GM23338 (cell line): ENCODE data around the gene FAM53B. TPM values are rescaled to one million over a fixed set of nuclear protein-coding genes. Genes with fewer than 3 reads are reported as not detected.

ENCODE experiments used
- ATAC-seq: fragments of 200-7000 bp; cut with Tn5 transposase; 3 replicates; pipeline ENCODE4 v1.9.1; 2020
- DNase-seq: peaks from one replicate; pipeline ENCODE4 v3.0.0-alpha.2; 2015; ENCODE audit warnings: low spot score
- H2AFZ ChIP-seq: fragments of 200-600 bp; sonication (generic); 2 replicates; pipeline ENCODE4 v1.8.0; 2016; ENCODE audit warnings: antibody characterized with exemption, mild to moderate bottlenecking, moderate library complexity
- H3F3A ChIP-seq: fragments of 200-600 bp; sonication (generic); replicated peaks from 2 replicates; pipeline ENCODE4 v1.8.0; 2017; ENCODE audit warnings: antibody characterized with exemption, mixed run types, low read depth
- H3K27ac ChIP-seq: fragments of 200-600 bp; sonication (generic); 2 replicates; pipeline ENCODE4 v1.6.1; 2016; ENCODE audit warnings: low read depth
- H3K27me3 ChIP-seq: fragments of 200-600 bp; sonication (generic); 2 replicates; pipeline ENCODE4 v1.8.0; 2016; ENCODE audit warnings: mild to moderate bottlenecking, mixed run types, moderate library complexity; ENCODE audit not compliant: insufficient read depth
- H3K36me3 ChIP-seq: fragments of 200-600 bp; sonication (generic); 2 replicates; pipeline ENCODE4 v1.8.0; 2016; ENCODE audit warnings: mild to moderate bottlenecking; ENCODE audit not compliant: insufficient read depth
- H3K4me1 ChIP-seq: fragments of 200-600 bp; sonication (generic); 2 replicates; pipeline ENCODE4 v1.8.0; 2016; ENCODE audit warnings: mild to moderate bottlenecking, moderate library complexity; ENCODE audit not compliant: insufficient read depth
- H3K4me2 ChIP-seq: fragments of 200-600 bp; sonication (generic); 2 replicates; pipeline ENCODE4 v1.7.1; 2017; ENCODE audit warnings: mixed run types
- H3K4me3 ChIP-seq: fragments of 200-600 bp; sonication (generic); 2 replicates; pipeline ENCODE4 v1.6.1; 2016; ENCODE audit warnings: mixed run types
- H3K79me2 ChIP-seq: fragments of 200-600 bp; sonication (generic); replicated peaks from 2 replicates; pipeline ENCODE4 v1.8.0; 2017; ENCODE audit warnings: mild to moderate bottlenecking; ENCODE audit not compliant: insufficient read depth
- H3K9me2 ChIP-seq: fragments of 200-600 bp; sonication (generic); 2 replicates; pipeline ENCODE4 v1.8.0; 2017; ENCODE audit not compliant: insufficient read depth
- H4K20me1 ChIP-seq: fragments of 200-600 bp; sonication (generic); replicated peaks from 2 replicates; pipeline ENCODE4 v1.8.0; 2017; ENCODE audit warnings: mild to moderate bottlenecking; ENCODE audit not compliant: insufficient read depth
- H3K27ac Mint-ChIP-seq: 2 replicates; pipeline ENCODE4 v1.8.0; 2020; ENCODE audit warnings: inconsistent platforms, mild to moderate bottlenecking, moderate library complexity, mixed read lengths
- H3K27me3 Mint-ChIP-seq: 3 replicates; pipeline ENCODE4 v1.8.0; 2022; ENCODE audit warnings: low read depth, mild to moderate bottlenecking, moderate library complexity, mixed read lengths, inconsistent platforms; ENCODE audit not compliant: insufficient read depth, poor library complexity
- H3K36me3 Mint-ChIP-seq: 3 replicates; pipeline ENCODE4 v1.8.0; 2021; ENCODE audit warnings: low read depth, mild to moderate bottlenecking, inconsistent platforms, moderate library complexity, mixed read lengths
- H3K4me1 Mint-ChIP-seq: 3 replicates; pipeline ENCODE4 v1.8.0; 2020; ENCODE audit warnings: mild to moderate bottlenecking, inconsistent platforms, mixed read lengths
- H3K4me3 Mint-ChIP-seq: 3 replicates; pipeline ENCODE4 v1.8.0; 2021; ENCODE audit warnings: moderate library complexity, mild to moderate bottlenecking, inconsistent platforms, mixed read lengths
- H3K9me3 Mint-ChIP-seq: 3 replicates; pipeline ENCODE4 v1.8.0; 2020; ENCODE audit warnings: moderate library complexity, mild to moderate bottlenecking, inconsistent platforms, mixed read lengths
- CREB1 ChIP-seq: fragments of 250-450 bp; sonication (Bioruptor Pico); IDR thresholded peaks from 2 replicates; pipeline ENCODE4 v1.5.0; 2020; ENCODE audit warnings: low read depth, mild to moderate bottlenecking, moderate library complexity
- ETS1 ChIP-seq: IDR thresholded peaks from 2 replicates; pipeline ENCODE4 v1.6.1; 2016; ENCODE audit warnings: antibody characterized with exemption
- EZH2 ChIP-seq: fragments of 200-600 bp; sonication (generic); IDR thresholded peaks from one replicate; pipeline ENCODE4 v1.8.0; 2017; ENCODE audit warnings: antibody characterized with exemption, mild to moderate bottlenecking, low read depth; ENCODE audit not compliant: unreplicated experiment
- EZH2phosphoT487 ChIP-seq: fragments of 200-600 bp; sonication (generic); IDR thresholded peaks from one replicate; pipeline ENCODE4 v1.8.1; 2018; ENCODE audit warnings: antibody characterized with exemption; ENCODE audit not compliant: unreplicated experiment
- JUNB ChIP-seq: IDR thresholded peaks from one replicate; pipeline ENCODE4 v1.6.1; 2016; ENCODE audit warnings: antibody characterized with exemption; ENCODE audit not compliant: unreplicated experiment
- POLR2AphosphoS5 ChIP-seq: IDR thresholded peaks from 2 replicates; pipeline ENCODE4 v1.6.1; 2016; ENCODE audit warnings: antibody characterized with exemption, low read depth
- REST ChIP-seq: IDR thresholded peaks from one replicate; pipeline ENCODE4 v1.6.1; 2018; ENCODE audit warnings: antibody characterized with exemption; ENCODE audit not compliant: unreplicated experiment
- ZNF114 ChIP-seq: fragments of 250-450 bp; sonication (Bioruptor Pico); IDR thresholded peaks from 2 replicates; pipeline ENCODE4 v1.5.0; 2020; ENCODE audit warnings: mild to moderate bottlenecking, moderate library complexity
- ZNF462 ChIP-seq: fragments of 250-450 bp; sonication (Bioruptor Pico); IDR thresholded peaks from 2 replicates; pipeline ENCODE4 v1.5.0; 2020; ENCODE audit warnings: mild to moderate bottlenecking, moderate library complexity
- polyA plus RNA-seq: library from polyadenylated mRNA; unstranded; fragments of >200 nt; fragmentation: Nextera tagmentation; extraction: Ambion mirVana; gene quantifications from 2 replicates; pipeline ENCODE4 v1.2.1, GENCODE V29; 2016
- total RNA-seq: library from RNA; depleted of rRNA; stranded (reverse); fragments of >200 nt; shearing (Covaris generic); gene quantifications from 2 replicates; pipeline ENCODE4 v1.2.3, GENCODE V29; 2014

Gene FAM53B
- total and polyA plus RNA-seq, 2 experiments from 2014 or later = 3.0 to 20.3 TPM

GRCh38 chr10:124574456-124575070 lies 169.6 kb downstream of the FAM53B start:
- TF ChIP-seq CREB1 (CRISPR knock-in tag) (no peak), JUNB (no peak), ETS1 (no peak), ZNF462 (no peak), EZH2 (no peak), EZH2phosphoT487 (no peak), REST (no peak), ZNF114 (CRISPR knock-in tag) (no peak), POLR2AphosphoS5 (no peak)

More at GRCh38 chr10:124574456-124575070, 169.6 kb downstream of the FAM53B start:
- Histone ChIP-seq H3K4me1 (no peaks in the 10 kb centered on the region), H3K36me3 (no peaks in the 10 kb centered on the region), H2AFZ (no peak overlapping the region), H4K20me1 (no peaks in the 10 kb centered on the region), H3K27me3 (no peaks in the 10 kb centered on the region), H3F3A (no peaks in the 10 kb centered on the region), H3K4me2 (no peak overlapping the region), H3K9me2 (no peaks in the 10 kb centered on the region), H3K27ac (no peak overlapping the region), H3K79me2 (no peaks in the 10 kb centered on the region), H3K4me3 (no peak overlapping the region)
- DNase-seq (no peak), ATAC-seq (no peak)
- H3K9me3 Mint-ChIP-seq = no peaks in the 10 kb centered on the region
- no peaks in the 10 kb centered on the region; the same call in 2 of the 3 replicates for H3K36me3 Mint-ChIP-seq
- H3K27me3 Mint-ChIP-seq = no peaks in the 10 kb centered on the region
- H3K4me1 Mint-ChIP-seq = peaks cover 3% of the 10 kb centered on the region; the same call in 1 of the 3 replicates
- no peak overlapping the region for H3K4me3 Mint-ChIP-seq
- H3K27ac Mint-ChIP-seq = no peak overlapping the region
